ENCODE data around the gene ZNF735.

ZNF735 gene

GRCh38 chr7:64206903-64207302 lies at the start of gene ZNF735:
ZNF735 (plus strand) TSS chr7:64207203; CDS start chr7:64207203, 0 bp downstream.
- TF ChIP-seq TAF1 (IDR thresholded peaks at IDR 0.05; ENCODE audit: low read depth) (no peak), TEAD4 (IDR thresholded peaks at IDR 0.05) (no peak), RAD21 (IDR thresholded peaks at IDR 0.05; ENCODE audit: low read depth) (no peak), EGR1 (IDR thresholded peaks at IDR 0.05) (no peak), NFIC (IDR thresholded peaks at IDR 0.05) (no peak), REST (IDR thresholded peaks at IDR 0.05; ENCODE audit: low read depth) (no peak), MAX (IDR thresholded peaks at IDR 0.05) (no peak), YY1 (IDR thresholded peaks at IDR 0.05; ENCODE audit: low read depth) (no peak), ZBTB7A (IDR thresholded peaks at IDR 0.05; ENCODE audit: low read depth) (no peak), FOXM1 (IDR thresholded peaks at IDR 0.05; ENCODE audit: borderline replicate concordance, low read depth) (no peak), TCF12 (IDR thresholded peaks at IDR 0.05; ENCODE audit: low read depth) (no peak), EP300 (IDR thresholded peaks at IDR 0.05; ENCODE audit: borderline replicate concordance) (no peak), USF1 (IDR thresholded peaks at IDR 0.05) (no peak), CREB1 (IDR thresholded peaks at IDR 0.05; ENCODE audit: low read depth) (no peak), CEBPB (IDR thresholded peaks at IDR 0.05) (no peak)

- no peak for TF ChIP-seq CEBPB (IDR thresholded peaks at IDR 0.05)
- TF ChIP-seq TCF12 (IDR thresholded peaks at IDR 0.05; ENCODE audit: low read depth), result no peak
- TF ChIP-seq YY1 (IDR thresholded peaks at IDR 0.05; ENCODE audit: low read depth), result no peak
- TF ChIP-seq FOXM1 (IDR thresholded peaks at IDR 0.05; ENCODE audit: borderline replicate concordance, low read depth), result no peak
- no peak for TF ChIP-seq NFIC (IDR thresholded peaks at IDR 0.05)
- TF ChIP-seq MAX (IDR thresholded peaks at IDR 0.05), result no peak
Measured at GRCh38 chr7:64174328-64174727, 32.7 kb upstream of the ZNF735 start.

GRCh38 chr7:64174941-64175340 lies 32.1 kb upstream of the ZNF735 start:
- TF ChIP-seq REST (IDR thresholded peaks at IDR 0.05; ENCODE audit: low read depth) (peak; percentile 78), EGR1 (IDR thresholded peaks at IDR 0.05) (no peak)

- TF ChIP-seq TEAD4 (IDR thresholded peaks at IDR 0.05) (no peak), MAX (IDR thresholded peaks at IDR 0.05) (no peak), USF1 (IDR thresholded peaks at IDR 0.05) (no peak), CREB1 (IDR thresholded peaks at IDR 0.05; ENCODE audit: low read depth) (no peak), YY1 (IDR thresholded peaks at IDR 0.05; ENCODE audit: low read depth) (no peak), NFIC (IDR thresholded peaks at IDR 0.05) (no peak), EGR1 (IDR thresholded peaks at IDR 0.05) (no peak), FOXM1 (IDR thresholded peaks at IDR 0.05; ENCODE audit: borderline replicate concordance, low read depth) (no peak), REST (IDR thresholded peaks at IDR 0.05; ENCODE audit: low read depth) (no peak), TAF1 (IDR thresholded peaks at IDR 0.05; ENCODE audit: low read depth) (no peak), TCF12 (IDR thresholded peaks at IDR 0.05; ENCODE audit: low read depth) (no peak), ZBTB7A (IDR thresholded peaks at IDR 0.05; ENCODE audit: low read depth) (no peak)
Measured at GRCh38 chr7:64180989-64181388, 26.0 kb upstream of the ZNF735 start.

GRCh38 chr7:64181586-64181985 lies 25.4 kb upstream of the ZNF735 start:
- no peak for TF ChIP-seq EP300 (IDR thresholded peaks at IDR 0.05; ENCODE audit: borderline replicate concordance)
- no peak for TF ChIP-seq EGR1 (IDR thresholded peaks at IDR 0.05)
- no peak for TF ChIP-seq TAF1 (IDR thresholded peaks at IDR 0.05; ENCODE audit: low read depth)
- TF ChIP-seq RAD21 (IDR thresholded peaks at IDR 0.05; ENCODE audit: low read depth), result no peak
- TF ChIP-seq REST (IDR thresholded peaks at IDR 0.05; ENCODE audit: low read depth), result no peak
- TF ChIP-seq MAX (IDR thresholded peaks at IDR 0.05), result no peak
- TF ChIP-seq CEBPB (IDR thresholded peaks at IDR 0.05), result no peak
- no peak for TF ChIP-seq CREB1 (IDR thresholded peaks at IDR 0.05; ENCODE audit: low read depth)
- TF ChIP-seq USF1 (IDR thresholded peaks at IDR 0.05), result no peak
- no peak for TF ChIP-seq ZBTB7A (IDR thresholded peaks at IDR 0.05; ENCODE audit: low read depth)
- TF ChIP-seq TEAD4 (IDR thresholded peaks at IDR 0.05), result no peak
- no peak for TF ChIP-seq FOXM1 (IDR thresholded peaks at IDR 0.05; ENCODE audit: borderline replicate concordance, low read depth)
- no peak for TF ChIP-seq NFIC (IDR thresholded peaks at IDR 0.05)
- TF ChIP-seq TCF12 (IDR thresholded peaks at IDR 0.05; ENCODE audit: low read depth), result no peak
- TF ChIP-seq YY1 (IDR thresholded peaks at IDR 0.05; ENCODE audit: low read depth), result no peak

All from Ishikawa (cell line).